Psoas muscle (tissue), 8 donors: ENCODE results near the gene DOK1. TPM values are rescaled to one million over a fixed set of nuclear protein-coding genes. Genes with fewer than 3 reads are reported as not detected.

ENCODE experiments used
- ATAC-seq, 4 donors: fragments of 200-7000 bp; cut with Tn5 transposase; one replicate each; pipeline ENCODE4 v1.9.1; 2020; ENCODE audit warnings: moderate library complexity in 3 of 4, mild to moderate bottlenecking in 2 of 4
- DNase-seq, 2 donors: peaks; one replicate each; pipeline ENCODE4 v3.0.0-alpha.2; 2020
- H3K27ac ChIP-seq: fragments of 200-600 bp; one replicate; pipeline ENCODE4 v1.8.0; 2022
- H3K27me3 ChIP-seq, 3 donors: fragments of 200-600 bp in 1 of 3; one replicate each; pipeline versions ENCODE4 v1.6.1 to v1.8.0; 2013 to 2022; ENCODE audit warnings: low read length in 2 of 3, mild to moderate bottlenecking in 2 of 3, moderate library complexity in 1 of 3; ENCODE audit not compliant: insufficient read depth in 3 of 3
- H3K36me3 ChIP-seq, 2 donors: fragments of 200-600 bp in 1 of 2; one replicate each; pipeline versions ENCODE4 v1.6.1 to v1.8.0; 2013 to 2022; ENCODE audit warnings: low read depth in 1 of 2, mild to moderate bottlenecking in 1 of 2, moderate library complexity in 1 of 2; ENCODE audit not compliant: insufficient read depth in 1 of 2
- H3K4me1 ChIP-seq: fragments of 200-600 bp; one replicate; pipeline ENCODE4 v1.8.0; 2022
- H3K4me3 ChIP-seq: fragments of 200-600 bp; one replicate; pipeline ENCODE4 v1.8.0; 2022; ENCODE audit warnings: mild to moderate bottlenecking
- H3K9me3 ChIP-seq: fragments of 200-600 bp; one replicate; pipeline ENCODE4 v1.8.0; 2022
- whole genome bisulfite sequencing, 3 donors: extraction: QIAGEN DNeasy Blood & Tissue Kit; methylation state at CpG; one replicate each; pipeline versions ENCODE4 v1.1.6 to v1.1.7; 2013; 5-methylcytosine and 5-hydroxymethylcytosine counted together
- intact Hi-C, 2 donors: fragments of 100-400 bp; cut with DNase I; formaldehyde crosslinking; loops; one replicate each; pipeline versions ENCODE4 v1.11.0 to v1.14.2; 2022
- polyA plus RNA-seq, 3 donors: library from polyadenylated mRNA; stranded (reverse); fragments of 200-250 nt; gene quantifications; one replicate each; pipeline ENCODE4 v1.2.3, GENCODE V29; 2013
- total RNA-seq, 4 donors: library from RNA; stranded (reverse); fragmentation: NEBNext Ultra II Directional in 2 of 4; extraction: Animal tissue kit (Norgen Biotek cat#: 25700) in 2 of 4; gene quantifications; one replicate each; pipeline versions ENCODE4 v1.2.1 to v1.2.4, GENCODE V29; 2021 to 2023
- TF ChIP-seq, protein P1 (sequence below): fragments of 200-600 bp; IDR thresholded peaks from one replicate; pipeline ENCODE4 v1.8.0; 2022; ENCODE audit warnings: antibody characterized with exemption
- donor health status: healthy with polysubstance abuse.
- donor health status: DM: no; HTN: no; CAD: no; lungs with moderate emphysema.
- donor health status: Bipolar disorder and iron deficiency.
- donor health status: healthy.
- donor health status: DM: yes; HTN: yes; CAD: no.
- donor health status: DM: no; HTN: no; CAD: no.
- donor health status: DM: no; HTN: no; CAD: no.
- donor health status: DM: yes; HTN: yes; CAD: no.

Gene DOK1
- total and polyA plus RNA-seq, 7 donors, result 1.0 to 3.8 (median 1.5) TPM

DNA sequence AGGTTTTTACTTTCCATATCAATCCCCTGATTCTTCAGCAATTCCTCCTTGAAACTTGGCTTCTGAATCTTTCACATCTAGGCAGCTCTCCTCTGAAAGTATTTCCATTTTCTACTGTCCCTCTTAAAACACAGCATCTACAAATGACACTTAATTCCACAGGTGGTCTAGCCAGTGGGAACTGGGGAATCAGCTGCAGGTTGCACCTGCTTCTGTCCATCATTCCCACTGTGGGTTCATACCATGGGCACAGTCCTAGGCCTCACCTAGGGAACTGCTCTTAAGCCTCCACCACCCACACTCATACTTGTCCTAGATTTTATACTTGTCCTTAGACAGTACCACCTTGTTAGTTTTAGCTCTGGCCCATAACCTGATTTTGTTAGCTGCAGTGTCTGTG is 3.0 kb upstream of the DOK1 start:
- H3K9me3 ChIP-seq, result no peaks in the 10 kb centered on the region
- TF ChIP-seq, protein P1, sequence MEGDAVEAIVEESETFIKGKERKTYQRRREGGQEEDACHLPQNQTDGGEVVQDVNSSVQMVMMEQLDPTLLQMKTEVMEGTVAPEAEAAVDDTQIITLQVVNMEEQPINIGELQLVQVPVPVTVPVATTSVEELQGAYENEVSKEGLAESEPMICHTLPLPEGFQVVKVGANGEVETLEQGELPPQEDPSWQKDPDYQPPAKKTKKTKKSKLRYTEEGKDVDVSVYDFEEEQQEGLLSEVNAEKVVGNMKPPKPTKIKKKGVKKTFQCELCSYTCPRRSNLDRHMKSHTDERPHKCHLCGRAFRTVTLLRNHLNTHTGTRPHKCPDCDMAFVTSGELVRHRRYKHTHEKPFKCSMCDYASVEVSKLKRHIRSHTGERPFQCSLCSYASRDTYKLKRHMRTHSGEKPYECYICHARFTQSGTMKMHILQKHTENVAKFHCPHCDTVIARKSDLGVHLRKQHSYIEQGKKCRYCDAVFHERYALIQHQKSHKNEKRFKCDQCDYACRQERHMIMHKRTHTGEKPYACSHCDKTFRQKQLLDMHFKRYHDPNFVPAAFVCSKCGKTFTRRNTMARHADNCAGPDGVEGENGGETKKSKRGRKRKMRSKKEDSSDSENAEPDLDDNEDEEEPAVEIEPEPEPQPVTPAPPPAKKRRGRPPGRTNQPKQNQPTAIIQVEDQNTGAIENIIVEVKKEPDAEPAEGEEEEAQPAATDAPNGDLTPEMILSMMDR, result no peak
- no peaks in the 10 kb centered on the region for H3K36me3 ChIP-seq
- peaks cover 16% of the 10 kb centered on the region for H3K4me1 ChIP-seq
- H3K4me3 ChIP-seq, result no peak overlapping the region
- H3K27ac ChIP-seq, result no peak overlapping the region
- ATAC-seq, result no peak
- DNase-seq, result no peak
- peaks cover 0 to 67% (median 14%) of the 10 kb centered on the region in 3 donors for H3K27me3 ChIP-seq
- intact Hi-C loops, result no loop called here

DNA sequence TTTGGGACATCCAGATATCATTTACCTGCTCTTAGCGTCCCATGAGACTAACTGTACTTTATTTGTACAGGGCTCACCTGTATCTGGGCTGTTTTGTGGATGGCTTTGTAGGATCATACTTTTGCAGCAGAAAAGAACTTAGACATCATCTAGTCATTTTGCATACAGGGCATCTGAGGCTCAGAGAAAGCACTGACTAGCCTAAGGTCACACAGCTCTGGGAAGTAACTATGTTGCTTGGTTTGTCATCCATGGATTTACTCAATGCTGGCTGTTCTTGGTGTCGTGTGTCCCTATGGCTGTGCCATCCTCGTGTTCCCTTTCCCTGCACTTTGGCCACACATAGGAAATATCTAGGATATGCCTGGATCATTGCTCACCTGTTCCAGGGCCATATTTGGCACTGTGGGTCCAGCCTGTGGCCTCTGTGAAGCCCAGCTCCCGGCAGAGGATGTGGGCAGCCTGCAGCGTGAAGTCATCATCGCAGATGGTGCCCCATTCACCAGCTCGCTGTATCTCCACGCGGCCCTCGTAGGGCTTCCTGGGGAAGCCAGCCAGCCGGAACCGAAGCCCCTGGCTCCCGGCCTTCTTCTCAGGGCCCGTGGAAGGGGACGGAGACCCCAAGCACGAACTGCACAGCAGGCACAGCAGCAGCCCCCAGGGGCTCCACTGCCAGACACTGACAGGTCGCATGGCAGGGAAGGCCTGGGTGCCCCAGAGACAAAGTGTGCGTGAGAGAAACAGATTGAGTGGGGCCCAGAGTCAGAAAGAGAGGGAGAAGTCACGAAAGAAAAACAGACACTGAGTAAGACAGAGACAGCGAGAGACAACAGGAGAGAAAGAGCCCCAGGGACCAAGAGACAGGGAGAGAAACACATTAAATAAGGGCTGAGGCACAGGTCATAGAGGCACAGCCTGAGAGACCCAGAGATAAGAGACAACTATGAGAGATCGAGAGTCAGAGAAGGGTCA is 2.3 kb upstream of the DOK1 start:
- 79 to 82% (median 79%) methylated on average over 21 of the region's 21 CpGs for WGBS, 3 donors
- intact Hi-C loops, result no loop called here
- ATAC-seq, result no peak
- peaks cover 16% of the 10 kb centered on the region for H3K4me1 ChIP-seq
- H3K27ac ChIP-seq, result no peak overlapping the region
- no peaks in the 10 kb centered on the region for H3K36me3 ChIP-seq
- H3K9me3 ChIP-seq, result no peaks in the 10 kb centered on the region
- no peak for DNase-seq
- no peak overlapping the region for H3K4me3 ChIP-seq
- H3K27me3 ChIP-seq, result peaks cover 0 to 67% (median 16%) of the 10 kb centered on the region in 3 donors
- TF ChIP-seq, protein P1, result no peak

DNA sequence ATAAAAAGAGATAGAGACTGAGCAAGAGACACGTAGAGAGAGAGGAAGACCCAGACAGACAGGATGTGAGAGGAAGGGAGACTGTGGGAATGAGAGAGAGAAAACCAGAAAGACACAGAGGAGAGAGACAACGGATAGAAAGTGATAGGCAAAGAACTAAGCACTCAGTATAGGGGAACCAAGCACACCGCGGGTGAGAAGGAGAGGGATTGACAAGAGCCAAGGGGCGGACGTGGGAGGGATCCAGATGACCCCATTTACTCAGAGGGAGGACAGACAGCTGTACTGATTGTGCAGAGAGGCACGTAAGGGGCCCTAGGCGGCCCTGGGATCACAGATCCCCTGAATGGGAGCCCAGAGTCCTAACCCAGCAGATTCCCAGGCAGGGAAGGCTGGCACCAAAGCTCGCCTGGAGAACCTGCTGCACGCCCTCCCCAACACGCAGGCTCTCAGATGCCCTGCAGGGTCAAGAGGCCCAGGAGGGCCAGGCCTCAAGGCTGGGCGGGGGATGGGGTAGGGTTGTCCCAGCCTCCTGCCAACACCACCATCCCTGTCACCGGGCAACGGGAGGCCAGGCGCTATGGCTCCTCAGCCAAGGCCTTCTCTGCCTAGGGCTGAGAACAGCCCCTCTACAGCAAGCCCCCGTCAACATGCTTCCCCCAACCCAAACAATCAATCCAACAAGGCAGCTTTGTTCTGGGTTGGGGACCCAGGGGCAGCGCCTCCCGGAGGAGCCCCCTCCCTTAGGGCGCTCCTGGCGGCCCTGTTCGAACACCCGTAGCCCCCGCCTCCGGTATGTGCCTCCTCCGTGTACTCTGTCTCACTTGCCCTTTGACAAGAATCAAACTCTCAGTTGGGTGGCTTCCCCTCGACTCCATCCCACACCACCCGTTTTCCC is 1.4 kb upstream of the DOK1 start:
- no peak for DNase-seq
- peaks cover 16% of the 10 kb centered on the region for H3K4me1 ChIP-seq
- no peak for ATAC-seq

DNA sequence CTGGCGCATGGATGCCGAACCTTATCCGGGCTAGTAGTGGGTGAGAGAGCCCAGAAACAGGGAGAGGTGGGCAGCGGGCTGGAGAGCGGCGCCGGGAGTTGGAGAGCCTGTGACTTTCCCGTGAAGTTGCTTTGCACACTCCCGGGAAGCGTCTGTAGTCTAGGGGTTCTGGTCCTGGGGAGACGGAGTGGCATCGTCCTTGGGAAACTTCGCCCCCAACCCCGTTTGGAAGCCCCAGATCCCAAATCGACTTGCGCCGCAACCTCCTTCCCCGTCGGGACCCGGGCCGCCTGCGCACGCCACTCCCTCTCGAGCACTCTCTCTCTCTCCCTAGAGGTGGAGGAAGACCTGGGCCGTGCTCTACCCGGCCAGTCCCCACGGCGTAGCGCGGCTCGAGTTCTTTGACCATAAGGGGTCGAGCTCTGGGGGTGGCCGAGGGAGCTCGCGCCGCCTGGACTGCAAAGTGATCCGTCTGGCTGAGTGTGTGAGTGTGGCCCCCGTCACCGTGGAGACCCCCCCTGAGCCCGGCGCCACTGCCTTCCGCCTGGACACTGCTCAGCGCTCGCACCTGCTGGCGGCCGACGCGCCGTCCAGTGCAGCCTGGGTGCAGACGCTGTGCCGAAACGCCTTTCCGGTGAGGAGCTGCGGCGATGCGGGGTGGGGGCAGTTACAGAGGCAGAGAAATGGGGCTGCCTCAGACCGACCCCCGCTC is 456 bp downstream of the DOK1 start:
- WGBS, 3 donors, result 4 to 6% (median 4%) methylated on average over 53 to 58 of the region's 58 CpGs
- peaks cover 0 to 54% (median 12%) of the 10 kb centered on the region in 3 donors for H3K27me3 ChIP-seq
- peak overlapping the region; percentile 76 for H3K27ac ChIP-seq
- TF ChIP-seq, protein P1, result no peak
- peak; percentile 40 to 52 (median 44) for ATAC-seq
- no peaks in the 10 kb centered on the region for H3K9me3 ChIP-seq
- peak overlapping the region; percentile 76 for H3K4me3 ChIP-seq
- intact Hi-C loops, result no loop called here
- peak; percentile 43 to 66 for DNase-seq
- H3K36me3 ChIP-seq, result no peaks in the 10 kb centered on the region
- peaks cover 10% of the 10 kb centered on the region for H3K4me1 ChIP-seq

More for the DNA sequence above, 1.4 kb upstream of the DOK1 start:
- TF ChIP-seq, protein P1, result no peak
- Histone ChIP-seq H3K9me3 (no peaks in the 10 kb centered on the region), H3K27me3 (peaks cover 0 to 66% (median 16%) of the 10 kb centered on the region in 3 donors), H3K27ac (peak overlapping the region; percentile 76), H3K4me3 (peak overlapping the region; percentile 76), H3K36me3 (no peaks in the 10 kb centered on the region)
- whole genome bisulfite sequencing, 3 donors, result 36 to 51% (median 37%) methylated on average over 25 to 27 of the region's 27 CpGs
- intact Hi-C loops, result no loop called here
